Raji (cell line): ENCODE results near the gene ISM1.

ENCODE experiments used
- POLR2A ChIP-seq: IDR thresholded peaks from 2 replicates; pipeline ENCODE4 v1.6.1; 2011; ENCODE audit warnings: low read depth, low read length, control low read depth; ENCODE audit not compliant: insufficient read depth

ISM1 gene

DNA sequence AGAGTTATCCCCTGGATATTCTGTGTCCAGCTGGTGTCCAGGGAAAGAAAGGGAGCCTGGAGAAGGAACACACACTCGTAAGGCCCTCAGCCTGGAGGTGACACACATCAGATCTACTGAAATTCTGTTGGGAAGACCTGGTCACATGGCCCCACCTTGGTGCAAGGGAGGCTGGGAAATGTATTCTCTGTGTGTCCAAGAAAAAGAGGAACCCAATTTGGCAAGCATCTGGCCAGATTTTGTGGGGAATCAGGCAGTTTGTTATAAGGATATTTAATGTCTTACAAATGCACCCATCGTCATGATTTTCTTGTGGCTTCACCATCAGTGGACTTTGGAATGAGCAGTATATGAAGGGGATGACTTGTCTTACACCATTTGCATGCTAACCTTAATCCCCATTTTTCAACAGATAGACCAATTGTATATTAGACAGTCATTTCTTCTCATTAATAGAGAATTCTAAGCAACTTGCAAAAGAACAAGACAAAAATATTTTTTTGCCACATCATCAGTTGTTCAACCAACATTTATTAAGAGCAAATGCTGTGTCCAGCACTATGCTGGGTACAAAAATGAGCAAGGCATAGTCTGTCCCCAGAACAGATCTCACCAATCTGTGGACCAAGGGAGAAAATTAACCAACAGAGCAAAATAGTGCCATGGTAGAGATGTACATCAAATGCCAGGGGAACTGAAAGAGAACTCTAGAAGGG, 59.7 kb downstream of the ISM1 start:
- TF ChIP-seq POLR2A = no peak

GRCh38 chr20:13283869-13284829, 63.1 kb downstream of the ISM1 start:
- no peak for TF ChIP-seq POLR2A

DNA sequence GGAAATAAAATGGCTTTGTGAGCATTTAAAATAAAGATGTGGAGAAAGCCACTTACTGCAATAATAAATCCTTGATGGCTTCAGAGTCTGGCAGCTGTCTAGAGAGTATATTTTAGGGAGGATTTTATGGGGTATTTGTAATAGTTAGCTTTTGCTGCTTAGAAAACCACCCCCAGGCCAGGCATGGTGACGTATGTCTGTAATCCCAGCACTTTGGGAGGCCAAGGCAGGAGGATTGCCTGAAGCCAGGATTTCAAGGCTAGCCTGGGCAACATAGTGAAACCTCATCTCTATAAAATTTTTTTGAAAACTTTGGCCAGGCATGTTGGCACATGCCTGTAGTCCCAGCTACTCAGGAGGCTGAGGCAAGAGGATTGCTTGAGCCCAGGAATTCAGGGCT, 63.8 kb downstream of the ISM1 start:
- no peak for TF ChIP-seq POLR2A

DNA sequence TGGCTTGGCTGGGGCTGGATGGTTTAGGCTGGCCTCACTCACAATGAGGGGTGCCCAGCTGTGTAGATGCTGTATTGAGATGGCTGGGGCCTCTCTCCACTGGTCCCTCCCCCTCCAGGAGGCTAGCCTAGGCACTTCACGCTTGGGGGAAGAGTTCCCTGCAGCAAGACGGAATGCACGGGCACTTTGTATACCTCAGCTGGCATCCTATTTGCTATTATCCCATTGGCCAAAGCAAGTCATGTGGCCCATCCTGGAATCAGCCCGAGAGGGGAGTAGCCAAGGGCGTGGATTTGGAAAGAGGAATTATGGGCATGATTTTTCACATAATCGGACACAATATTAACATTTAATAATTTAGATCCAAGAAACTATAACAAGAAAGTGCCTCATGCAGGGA, 64.3 kb downstream of the ISM1 start:
- TF ChIP-seq POLR2A = no peak

- TF ChIP-seq POLR2A = no peak
Measured at GRCh38 chr20:13286052-13286451, 65.0 kb downstream of the ISM1 start.

- TF ChIP-seq POLR2A = no peak
Measured at GRCh38 chr20:13286607-13287006, 65.5 kb downstream of the ISM1 start.

DNA sequence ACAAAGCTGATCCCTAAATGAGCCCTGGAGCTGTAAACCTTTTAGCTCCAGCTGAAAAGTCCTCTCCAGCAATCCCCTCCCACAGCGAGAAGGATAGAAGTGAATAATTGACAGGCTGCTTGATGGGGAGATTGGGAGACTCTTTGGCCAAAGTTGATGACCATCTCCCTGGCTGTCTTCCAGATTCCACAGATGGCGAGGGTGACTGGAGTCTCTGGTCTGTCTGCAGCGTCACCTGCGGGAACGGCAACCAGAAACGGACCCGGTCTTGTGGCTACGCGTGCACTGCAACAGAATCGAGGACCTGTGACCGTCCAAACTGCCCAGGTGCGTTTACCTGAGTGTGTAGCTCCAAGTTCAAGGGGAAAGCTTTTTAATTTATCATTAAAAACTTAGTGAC, 67.3 kb downstream of the ISM1 start:
- no peak for TF ChIP-seq POLR2A

- TF ChIP-seq POLR2A = no peak
Measured at GRCh38 chr20:13289031-13289430, 68.0 kb downstream of the ISM1 start.

DNA sequence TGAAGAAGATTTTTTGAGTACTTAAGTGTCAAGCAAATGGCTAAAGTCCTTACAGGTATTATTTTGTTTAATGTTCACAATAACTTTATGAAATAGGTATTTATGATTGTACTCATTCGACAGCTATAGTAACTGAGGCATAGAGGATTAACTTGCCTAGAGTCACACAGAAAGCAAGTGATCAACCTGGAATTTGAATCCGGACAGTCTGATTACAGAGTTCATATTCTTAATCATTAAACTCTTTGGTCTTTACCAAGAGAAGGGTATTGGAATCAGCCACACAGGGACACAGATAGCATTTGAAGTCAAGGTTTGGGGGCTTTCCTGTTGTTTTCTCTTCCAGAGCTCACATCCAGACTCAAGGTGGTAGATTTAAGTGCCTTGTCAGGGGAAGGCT, 69.7 kb downstream of the ISM1 start:
- TF ChIP-seq POLR2A = no peak

- TF ChIP-seq POLR2A = no peak
Measured at GRCh38 chr20:13291157-13291556, 70.1 kb downstream of the ISM1 start.

GRCh38 chr20:13292201-13292885, 71.3 kb downstream of the ISM1 start:
- TF ChIP-seq POLR2A = no peak

GRCh38 chr20:13294522-13294921, 73.4 kb downstream of the ISM1 start:
- no peak for TF ChIP-seq POLR2A

DNA sequence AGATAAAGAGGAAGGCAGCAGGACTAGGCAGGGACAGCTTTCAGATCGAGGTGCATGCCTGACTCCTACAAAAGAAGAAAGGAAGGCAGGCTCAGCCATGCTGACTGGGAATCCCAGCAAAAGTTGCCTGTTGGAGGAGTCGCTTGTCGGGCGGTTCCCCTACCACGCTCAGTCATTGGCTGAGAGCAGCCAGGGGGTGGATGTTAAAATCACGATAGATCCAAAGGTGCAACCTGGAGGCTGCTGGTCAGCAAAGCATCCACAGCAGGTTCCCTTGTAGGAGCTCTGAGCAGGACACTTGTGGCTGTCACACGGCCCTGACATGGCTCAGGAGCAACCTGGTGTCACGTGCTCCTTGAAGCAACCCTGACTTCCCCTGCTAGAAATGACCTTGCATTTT, 74.6 kb downstream of the ISM1 start:
- no peak for TF ChIP-seq POLR2A

DNA sequence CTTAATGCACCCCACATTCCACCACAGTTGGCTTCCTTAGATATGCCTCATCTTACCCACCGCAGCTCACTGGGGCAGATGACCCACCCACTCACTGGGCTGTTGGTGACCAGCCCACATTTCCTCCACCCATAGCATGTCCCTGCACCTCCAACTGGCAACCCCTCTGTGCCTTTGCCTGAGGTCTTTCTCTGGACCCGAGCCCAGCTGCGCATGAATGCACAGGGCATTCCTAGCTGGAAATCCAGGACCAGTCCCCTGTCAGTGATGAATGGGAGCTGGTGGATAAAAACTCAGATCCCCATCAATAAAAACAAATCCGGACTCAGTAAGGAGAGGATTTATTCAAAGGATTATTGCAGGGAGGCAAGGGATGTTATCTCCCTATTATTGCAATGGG, 75.0 kb downstream of the ISM1 start:
- no peak for TF ChIP-seq POLR2A

DNA sequence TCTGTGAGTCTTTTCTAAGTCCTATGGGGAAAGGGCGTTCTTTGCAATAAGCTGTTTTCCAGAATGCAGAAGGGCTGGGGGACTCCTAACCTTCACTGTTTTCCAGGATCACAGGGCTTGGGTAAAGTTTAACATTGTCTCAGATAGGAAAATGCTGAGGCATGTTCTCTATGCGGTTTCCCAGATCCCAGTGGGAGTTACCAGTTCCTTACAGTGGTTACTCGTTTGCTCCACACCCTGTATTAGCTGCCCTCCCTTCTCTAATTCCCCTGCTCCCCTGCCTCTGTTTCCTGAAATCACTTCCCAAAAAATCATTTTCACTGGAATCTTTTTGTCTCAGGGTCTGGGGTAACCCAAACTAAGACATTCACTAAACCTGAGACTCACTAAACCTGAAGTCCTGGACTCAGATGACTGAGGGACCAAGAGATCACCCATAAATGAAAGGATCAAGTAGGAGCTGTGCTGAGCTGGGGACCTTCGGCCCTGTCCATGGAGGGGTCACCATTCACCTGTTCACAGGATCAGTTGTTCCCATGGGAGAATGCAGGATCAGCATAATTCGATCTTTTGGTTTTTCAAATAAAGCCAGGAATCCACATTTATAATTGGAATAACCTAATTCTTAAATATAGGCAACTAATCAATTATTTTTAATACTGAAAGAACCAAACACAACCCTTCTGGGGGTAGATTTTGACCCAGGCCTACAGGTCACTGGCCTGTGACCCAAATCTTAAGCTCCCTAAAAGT, 76.2 kb downstream of the ISM1 start:
- no peak for TF ChIP-seq POLR2A
